Osteoblast (primary cell): ENCODE measurements around the gene SLC25A36. TPM values are rescaled to one million over a fixed set of nuclear protein-coding genes. Genes with fewer than 3 reads are reported as not detected.

ENCODE experiments used
- DNase-seq: peaks from one replicate; pipeline ENCODE4 v3.0.0; 2011; ENCODE audit warnings: low spot score, mixed read lengths; ENCODE audit not compliant: insufficient read length; ENCODE audit errors: missing footprints
- H2AFZ ChIP-seq: 2 replicates; pipeline ENCODE4 v1.6.0; 2011; ENCODE audit warnings: mild to moderate bottlenecking, low read length
- H3K27ac ChIP-seq: 2 replicates; pipeline ENCODE4 v1.5.1; 2011; ENCODE audit warnings: mild to moderate bottlenecking, low read depth, low read length, moderate library complexity
- H3K27me3 ChIP-seq: 2 replicates; pipeline ENCODE4 v1.6.0; 2012; ENCODE audit warnings: mild to moderate bottlenecking, control low read depth, inconsistent platforms, low read length, moderate library complexity; ENCODE audit not compliant: insufficient read depth
- H3K36me3 ChIP-seq: 2 replicates; pipeline ENCODE4 v1.5.1; 2011; ENCODE audit warnings: mild to moderate bottlenecking, low read length, control low read depth, moderate library complexity; ENCODE audit not compliant: insufficient read depth
- H3K4me1 ChIP-seq: 2 replicates; pipeline ENCODE4 v1.5.1; 2011; ENCODE audit warnings: mild to moderate bottlenecking, low read length, control low read depth, moderate library complexity; ENCODE audit not compliant: insufficient read depth
- H3K4me2 ChIP-seq: 2 replicates; pipeline ENCODE4 v1.6.0; 2011; ENCODE audit warnings: mild to moderate bottlenecking, low read length; ENCODE audit not compliant: insufficient read depth
- H3K4me3 ChIP-seq: fragments of 200-600 bp; sonication (generic); 3 replicates; pipeline ENCODE4 v1.5.1; 2012; ENCODE audit warnings: mild to moderate bottlenecking, low read length, inconsistent platforms; ENCODE audit not compliant: insufficient read depth
- H3K79me2 ChIP-seq: 2 replicates; pipeline ENCODE4 v1.6.0; 2012; ENCODE audit warnings: mild to moderate bottlenecking, low read length, control low read depth, inconsistent platforms; ENCODE audit not compliant: insufficient read depth
- H3K9me3 ChIP-seq: 2 replicates; pipeline ENCODE4 v1.5.1; 2011; ENCODE audit warnings: low read depth, low read length, control low read depth
- H4K20me1 ChIP-seq: 2 replicates; pipeline ENCODE4 v1.6.0; 2012; ENCODE audit warnings: mild to moderate bottlenecking, low read length, control low read depth; ENCODE audit not compliant: insufficient read depth
- total RNA-seq: library from RNA; depleted of rRNA; stranded (reverse); fragments of >200 nt; gene quantifications from 2 replicates; pipeline ENCODE4 v1.2.3, GENCODE V29; 2012
- TF ChIP-seq, protein P1 (sequence below): IDR thresholded peaks from 2 replicates; pipeline ENCODE4 v1.5.1; 2011; ENCODE audit warnings: mild to moderate bottlenecking, low read depth, low read length, moderate library complexity; ENCODE audit errors: extremely low read depth

The SLC25A36 gene
- total RNA-seq, 1 donor, result 97.4 TPM

DNA sequence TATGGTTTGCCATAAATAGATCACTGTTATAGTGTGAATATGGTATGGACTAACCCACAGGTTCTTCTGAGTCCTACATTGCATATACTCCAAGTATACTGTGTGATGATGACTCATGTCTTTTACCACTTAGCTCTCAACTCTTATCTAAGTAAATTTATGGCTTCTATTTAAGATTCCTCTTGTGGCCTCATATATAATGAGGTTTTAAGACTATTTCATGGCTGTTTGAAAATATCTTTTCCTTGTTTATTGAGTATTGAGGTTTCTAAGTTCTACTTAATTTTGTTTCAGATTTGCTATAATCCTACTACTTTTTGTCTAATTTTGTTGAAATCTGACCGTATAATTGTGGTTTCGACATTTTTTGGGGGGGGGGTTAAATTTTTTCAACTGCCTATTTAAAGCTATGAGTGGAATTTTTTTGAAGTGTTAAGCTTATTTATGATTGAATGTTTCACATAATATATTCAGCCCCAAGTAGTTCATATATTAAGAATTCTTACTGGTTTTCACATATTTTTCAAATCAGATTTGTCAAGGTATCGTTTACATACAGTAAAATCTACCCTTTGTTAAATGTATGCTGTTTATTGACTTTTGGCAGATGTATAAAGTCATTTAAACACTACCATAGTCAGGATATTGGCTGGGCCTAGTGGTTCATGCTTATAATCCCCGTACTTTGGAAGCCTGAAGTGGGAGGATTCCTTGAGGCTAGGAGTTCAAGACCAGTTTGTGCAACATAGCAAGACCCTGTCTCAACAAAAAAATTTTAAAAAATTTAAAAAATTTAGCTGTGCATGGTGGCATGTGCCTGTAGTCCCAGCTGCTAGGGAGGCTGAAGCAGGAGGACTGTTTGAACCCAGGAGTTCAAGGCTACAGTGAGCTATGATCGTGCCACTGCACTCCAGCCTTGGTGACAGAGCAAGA, 11.7 kb downstream of the SLC25A36 start:
- no peaks in the 10 kb centered on the region for H3K9me3 ChIP-seq
- H3K36me3 ChIP-seq, result no peaks in the 10 kb centered on the region
- no peak overlapping the region for H3K4me3 ChIP-seq
- no peak overlapping the region for H2AFZ ChIP-seq
- DNase-seq, result peak; percentile 71
- TF ChIP-seq, protein P1, sequence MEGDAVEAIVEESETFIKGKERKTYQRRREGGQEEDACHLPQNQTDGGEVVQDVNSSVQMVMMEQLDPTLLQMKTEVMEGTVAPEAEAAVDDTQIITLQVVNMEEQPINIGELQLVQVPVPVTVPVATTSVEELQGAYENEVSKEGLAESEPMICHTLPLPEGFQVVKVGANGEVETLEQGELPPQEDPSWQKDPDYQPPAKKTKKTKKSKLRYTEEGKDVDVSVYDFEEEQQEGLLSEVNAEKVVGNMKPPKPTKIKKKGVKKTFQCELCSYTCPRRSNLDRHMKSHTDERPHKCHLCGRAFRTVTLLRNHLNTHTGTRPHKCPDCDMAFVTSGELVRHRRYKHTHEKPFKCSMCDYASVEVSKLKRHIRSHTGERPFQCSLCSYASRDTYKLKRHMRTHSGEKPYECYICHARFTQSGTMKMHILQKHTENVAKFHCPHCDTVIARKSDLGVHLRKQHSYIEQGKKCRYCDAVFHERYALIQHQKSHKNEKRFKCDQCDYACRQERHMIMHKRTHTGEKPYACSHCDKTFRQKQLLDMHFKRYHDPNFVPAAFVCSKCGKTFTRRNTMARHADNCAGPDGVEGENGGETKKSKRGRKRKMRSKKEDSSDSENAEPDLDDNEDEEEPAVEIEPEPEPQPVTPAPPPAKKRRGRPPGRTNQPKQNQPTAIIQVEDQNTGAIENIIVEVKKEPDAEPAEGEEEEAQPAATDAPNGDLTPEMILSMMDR, result no peak
- no peaks in the 10 kb centered on the region for H3K27me3 ChIP-seq
- peaks cover 33% of the 10 kb centered on the region for H4K20me1 ChIP-seq
- H3K79me2 ChIP-seq, result peaks cover 95% of the 10 kb centered on the region
- no peak overlapping the region for H3K4me2 ChIP-seq
- peaks cover 11% of the 10 kb centered on the region for H3K4me1 ChIP-seq
- no peak overlapping the region for H3K27ac ChIP-seq

DNA sequence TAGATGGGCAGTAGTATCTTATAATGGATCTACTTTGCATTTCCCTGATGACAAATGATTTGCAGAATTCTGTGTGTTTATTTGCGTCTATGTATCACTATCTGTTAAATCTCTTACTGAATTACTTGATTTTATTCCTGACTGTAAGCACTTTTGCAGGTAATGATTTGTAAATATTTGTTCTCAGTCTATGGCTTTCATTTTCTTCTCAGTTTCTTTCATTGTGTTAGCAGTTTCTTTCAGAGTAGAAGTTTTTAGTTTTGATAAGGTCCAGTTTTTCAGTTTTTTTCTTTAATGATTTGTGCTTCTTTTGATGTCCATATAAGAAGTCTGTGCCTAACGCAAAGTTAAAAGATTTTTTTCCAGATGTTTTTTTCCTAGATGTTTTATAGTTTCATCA, 12.9 kb downstream of the SLC25A36 start:
- Histone ChIP-seq H3K4me3 (no peak overlapping the region), H3K79me2 (peaks cover 82% of the 10 kb centered on the region), H4K20me1 (peaks cover 33% of the 10 kb centered on the region), H3K27ac (no peak overlapping the region), H3K36me3 (no peaks in the 10 kb centered on the region), H3K9me3 (no peaks in the 10 kb centered on the region), H3K27me3 (no peaks in the 10 kb centered on the region), H2AFZ (no peak overlapping the region), H3K4me2 (no peak overlapping the region), H3K4me1 (peaks cover 11% of the 10 kb centered on the region)
- DNase-seq, result no peak
- TF ChIP-seq, protein P1, result no peak

DNA sequence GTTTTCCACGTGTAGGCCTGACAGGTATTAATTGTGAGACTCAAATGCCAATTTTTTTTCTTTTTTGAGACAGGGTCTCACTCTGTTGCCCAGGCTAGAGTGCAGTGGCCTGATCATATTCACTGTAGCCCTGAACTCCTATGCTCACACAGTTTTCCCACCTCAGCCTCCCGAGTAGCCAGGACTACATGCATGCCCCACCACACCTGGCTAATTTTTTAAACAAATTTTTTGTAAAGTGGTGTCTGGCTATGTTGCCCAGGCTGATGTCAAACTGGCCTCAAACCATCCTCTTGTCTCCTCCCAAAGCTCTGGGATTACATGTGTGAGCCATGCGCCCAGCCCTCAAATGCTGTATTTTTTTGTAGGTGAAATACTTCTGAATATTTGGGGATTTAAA, 14.0 kb downstream of the SLC25A36 start:
- Histone ChIP-seq H3K4me2 (no peak overlapping the region), H3K4me3 (no peak overlapping the region), H4K20me1 (peaks cover 27% of the 10 kb centered on the region), H3K79me2 (peaks cover 75% of the 10 kb centered on the region), H2AFZ (no peak overlapping the region), H3K36me3 (peaks cover 5% of the 10 kb centered on the region), H3K4me1 (peaks cover 11% of the 10 kb centered on the region), H3K27ac (no peak overlapping the region), H3K9me3 (no peaks in the 10 kb centered on the region), H3K27me3 (no peaks in the 10 kb centered on the region)
- TF ChIP-seq, protein P1, result no peak
- DNase-seq, result no peak

DNA sequence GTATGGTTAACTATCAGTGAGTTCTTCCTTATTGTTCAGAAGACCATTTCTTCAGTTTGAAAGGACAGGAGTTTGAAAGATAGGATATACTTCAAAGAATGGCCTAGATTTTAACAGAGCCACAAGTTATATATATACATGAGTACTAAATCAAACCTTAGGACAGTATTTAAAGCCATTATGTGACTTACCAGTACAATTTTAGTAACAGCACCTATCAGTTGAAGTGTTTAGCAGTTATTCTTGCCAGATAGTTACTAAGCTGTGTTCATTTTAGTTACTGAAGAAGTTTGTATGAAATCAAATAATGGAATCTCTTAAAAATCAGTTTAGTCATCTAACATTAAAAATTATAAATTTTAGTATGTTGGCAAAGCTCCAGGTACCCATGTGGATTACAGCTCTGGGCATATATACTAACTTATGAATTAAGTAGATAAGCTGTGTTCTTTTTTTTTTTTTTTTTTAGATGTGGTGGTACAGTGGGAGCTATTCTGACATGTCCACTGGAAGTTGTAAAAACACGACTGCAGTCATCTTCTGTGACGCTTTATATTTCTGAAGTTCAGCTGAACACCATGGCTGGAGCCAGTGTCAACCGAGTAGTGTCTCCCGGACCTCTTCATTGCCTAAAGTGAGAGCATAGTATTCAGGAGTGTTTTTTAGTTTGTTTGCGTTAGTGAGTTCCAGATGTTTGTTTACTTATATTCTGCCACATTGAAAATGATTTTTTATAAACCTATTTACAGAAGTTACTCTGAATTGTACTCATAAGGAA, 14.6 kb downstream of the SLC25A36 start:
- Histone ChIP-seq H3K4me3 (no peak overlapping the region), H3K27ac (no peak overlapping the region), H3K9me3 (no peaks in the 10 kb centered on the region), H4K20me1 (peaks cover 25% of the 10 kb centered on the region), H3K4me2 (no peak overlapping the region), H3K36me3 (peaks cover 5% of the 10 kb centered on the region), H3K79me2 (peaks cover 69% of the 10 kb centered on the region), H2AFZ (no peak overlapping the region), H3K27me3 (no peaks in the 10 kb centered on the region), H3K4me1 (peaks cover 11% of the 10 kb centered on the region)
- TF ChIP-seq, protein P1, result no peak
- no peak for DNase-seq
